GM12865 (cell line): Measurements from ENCODE around the gene PRPF6.
A peak's percentile ranks its signal among the peaks of the same experiment; 100 is the strongest.
"Not testable (repeated sequence)": the region's sequence is repeated elsewhere in the genome, so short reads cannot be mapped to it uniquely, and the experiment has no call there.

Experiments used
- DNase-seq: peaks from one replicate; pipeline ENCODE4 v3.0.0; 2010; ENCODE audit warnings: low read depth
- H3K4me3 ChIP-seq: 2 replicates; pipeline ENCODE4 v1.5.1; 2011; ENCODE audit warnings: mild to moderate bottlenecking, low read depth, low read length, control low read depth
- TF ChIP-seq, protein P1 (sequence below): IDR thresholded peaks from 2 replicates; pipeline ENCODE4 v1.5.1; 2011; ENCODE audit warnings: low read length, control low read depth, low read depth, inconsistent platforms; ENCODE audit not compliant: insufficient read depth; ENCODE audit errors: missing control alignments

The PRPF6 gene

GRCh38 chr20:63973160-63973479 lies 7.8 kb upstream of the PRPF6 start:
- H3K4me3 ChIP-seq: no peak overlapping the region
- peak; percentile 5 for DNase-seq

DNA sequence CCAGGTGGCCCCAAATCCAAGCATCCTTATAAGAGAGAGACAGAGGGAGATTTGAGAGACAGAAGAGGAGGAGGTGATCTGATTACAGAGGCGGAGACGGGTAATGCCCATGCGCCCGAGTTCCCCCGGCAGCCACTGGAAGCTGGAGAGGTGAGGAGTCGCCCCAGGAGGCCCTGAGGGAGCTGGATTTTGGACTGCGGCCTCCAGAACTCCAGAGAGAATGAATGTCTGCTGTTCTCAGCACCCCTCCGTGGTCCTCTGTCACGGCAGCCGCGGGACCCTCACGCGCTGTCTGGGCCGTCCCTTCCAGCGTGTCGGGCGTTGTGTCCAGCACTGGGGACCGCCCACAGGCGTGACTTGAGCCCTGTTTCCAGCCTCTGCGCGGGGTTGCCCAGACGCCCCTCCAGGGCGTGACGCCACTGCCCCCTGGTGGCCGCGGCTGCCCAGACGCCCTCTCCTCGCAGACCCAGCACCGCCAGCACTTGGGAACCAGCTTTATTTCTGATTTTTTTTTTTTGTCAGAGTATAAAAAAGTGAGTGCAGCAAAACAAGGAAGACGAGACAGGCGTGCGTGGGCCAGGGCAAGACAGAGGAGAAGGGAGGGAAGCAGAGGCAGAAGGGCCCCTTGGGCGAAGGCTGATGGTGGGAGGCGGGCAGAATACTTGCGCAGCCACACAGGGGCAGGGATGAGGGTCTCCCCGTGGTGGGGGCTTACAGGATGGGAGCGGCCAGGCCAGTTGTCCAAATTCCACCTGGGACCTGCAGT lies 7.1 kb upstream of the PRPF6 start:
- peak; percentile 87 for DNase-seq
- no peak overlapping the region for H3K4me3 ChIP-seq
- TF ChIP-seq, protein P1, sequence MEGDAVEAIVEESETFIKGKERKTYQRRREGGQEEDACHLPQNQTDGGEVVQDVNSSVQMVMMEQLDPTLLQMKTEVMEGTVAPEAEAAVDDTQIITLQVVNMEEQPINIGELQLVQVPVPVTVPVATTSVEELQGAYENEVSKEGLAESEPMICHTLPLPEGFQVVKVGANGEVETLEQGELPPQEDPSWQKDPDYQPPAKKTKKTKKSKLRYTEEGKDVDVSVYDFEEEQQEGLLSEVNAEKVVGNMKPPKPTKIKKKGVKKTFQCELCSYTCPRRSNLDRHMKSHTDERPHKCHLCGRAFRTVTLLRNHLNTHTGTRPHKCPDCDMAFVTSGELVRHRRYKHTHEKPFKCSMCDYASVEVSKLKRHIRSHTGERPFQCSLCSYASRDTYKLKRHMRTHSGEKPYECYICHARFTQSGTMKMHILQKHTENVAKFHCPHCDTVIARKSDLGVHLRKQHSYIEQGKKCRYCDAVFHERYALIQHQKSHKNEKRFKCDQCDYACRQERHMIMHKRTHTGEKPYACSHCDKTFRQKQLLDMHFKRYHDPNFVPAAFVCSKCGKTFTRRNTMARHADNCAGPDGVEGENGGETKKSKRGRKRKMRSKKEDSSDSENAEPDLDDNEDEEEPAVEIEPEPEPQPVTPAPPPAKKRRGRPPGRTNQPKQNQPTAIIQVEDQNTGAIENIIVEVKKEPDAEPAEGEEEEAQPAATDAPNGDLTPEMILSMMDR: peak; percentile 92

More at GRCh38 chr20:63973160-63973479, 7.8 kb upstream of the PRPF6 start:
- TF ChIP-seq, protein P1: no peak

DNA sequence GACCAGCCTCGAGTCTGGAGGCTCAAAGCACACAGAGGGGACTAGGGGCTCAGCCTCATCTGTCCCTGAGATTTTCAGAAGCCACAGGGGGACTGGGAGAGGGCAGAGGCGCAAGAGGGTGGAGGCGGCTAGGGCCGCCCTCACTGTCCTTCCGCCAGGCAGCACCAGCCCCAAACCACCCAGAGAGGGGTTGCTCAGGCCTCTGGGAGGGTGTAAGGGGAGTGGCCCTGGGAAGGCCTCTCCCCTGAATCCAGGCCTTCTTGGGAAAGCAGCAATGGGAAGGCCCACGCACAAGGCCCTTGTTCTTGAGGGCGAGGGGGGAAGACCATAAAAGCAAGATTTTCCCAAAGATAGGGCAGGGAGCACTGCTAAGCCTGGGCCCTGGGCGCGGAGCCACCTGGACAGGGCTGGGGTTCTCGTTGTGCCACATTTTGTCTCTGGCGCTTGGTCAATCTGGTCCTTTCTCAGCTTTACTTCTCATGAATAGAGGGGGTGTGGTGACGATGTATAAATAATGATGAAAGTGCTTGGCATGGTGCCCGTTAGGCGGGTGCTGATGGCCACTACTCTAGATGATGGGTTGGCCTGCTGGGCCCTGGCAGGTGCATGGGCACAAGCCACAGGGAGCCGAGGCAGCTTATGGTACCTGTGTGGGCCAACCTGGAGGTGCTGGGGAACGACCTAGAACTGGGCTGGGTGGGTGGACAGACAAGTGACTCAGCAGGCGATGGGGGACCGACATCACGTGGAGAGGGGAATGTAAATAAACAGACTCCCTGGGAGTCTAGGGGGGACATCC lies 6.3 kb upstream of the PRPF6 start:
- peak; percentile 2 for DNase-seq

GRCh38 chr20:63976511-63976910 lies 4.4 kb upstream of the PRPF6 start:
- not testable (repeated sequence) for H3K4me3 ChIP-seq, DNase-seq

More for the DNA sequence above, 6.3 kb upstream of the PRPF6 start:
- TF ChIP-seq, protein P1: no peak
- no peak overlapping the region for H3K4me3 ChIP-seq

- DNase-seq: no peak
- no peak overlapping the region for H3K4me3 ChIP-seq
- TF ChIP-seq, protein P1: no peak
These were observed 3.8 kb upstream of the PRPF6 start for GRCh38 chr20:63976980-63977738.

- H3K4me3 ChIP-seq: peak overlapping the region; percentile 81
- TF ChIP-seq, protein P1: no peak
- no peak for DNase-seq
These were observed 3.1 kb upstream of the PRPF6 start for GRCh38 chr20:63977739-63978276.
